Measurements from ENCODE around the gene IL17B. TPM values are rescaled to one million over a fixed set of nuclear protein-coding genes. Genes with fewer than 3 reads are reported as not detected.

The IL17B gene
- total and polyA plus RNA-seq, 11 donors: 0.33 to 0.42 (median 0.35) TPM; not detected in 8

DNA sequence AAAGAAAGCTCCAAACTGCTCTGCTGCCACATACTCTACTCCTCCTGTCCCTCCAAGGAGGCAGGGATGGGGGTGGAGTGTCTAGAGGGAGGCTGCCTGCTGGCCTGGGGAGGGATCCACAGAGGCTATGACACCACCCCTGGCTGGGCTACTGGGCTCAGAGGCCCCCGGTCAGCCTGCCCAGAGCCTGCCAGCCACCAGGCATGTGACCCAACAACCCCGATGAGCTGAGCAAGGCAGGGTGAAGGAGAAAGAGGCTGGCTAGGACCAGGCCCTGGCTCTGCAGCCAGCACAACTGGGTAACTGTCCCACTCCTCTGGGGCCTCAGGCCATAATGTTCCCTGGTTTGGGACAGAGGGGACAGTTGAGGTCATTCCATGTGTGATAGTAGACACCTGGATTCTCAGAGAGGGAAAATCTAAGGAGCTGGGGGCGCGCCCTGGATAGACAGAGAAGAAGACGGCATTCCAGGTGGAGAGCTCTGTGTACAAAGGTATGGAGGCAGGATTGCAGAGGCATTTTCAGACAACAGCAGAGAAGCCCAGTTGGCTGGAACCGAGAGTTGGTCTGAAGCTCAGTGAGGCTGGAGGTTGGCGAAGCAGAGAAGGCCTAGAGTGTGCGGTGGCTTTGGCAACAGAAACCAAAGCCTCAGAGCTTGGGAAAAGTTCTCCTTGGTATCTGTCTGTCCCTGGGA lies 33.8 kb upstream of the IL17B start:
- Histone ChIP-seq H3K4me1 (peaks cover 0 to 59% (median 36%) of the 10 kb centered on the region in 12 donors), H3K4me3 (peak overlapping the region in 10 of 12 donors; percentile 5 to 72 (median 52)), H3K36me3 (peaks cover 0 to 52% (median 0%) of the 10 kb centered on the region in 9 donors), H3K27ac (peak overlapping the region; percentile 29 to 97 (median 90)), H3K9me3 (no peaks in the 10 kb centered on the region), H3K27me3 (no peaks in the 10 kb centered on the region)
- ATAC-seq (peak; percentile 12 to 27 (median 22)), DNase-seq (peak in 2 of 5 donors; percentile 51 to 58)
- intact Hi-C loops (cut with DNase I): no loop called here
- WGBS, 4 donors: 67 to 80% (median 77%) methylated on average over 8 of the region's 8 CpGs
- TF ChIP-seq CTCF (IDR thresholded peaks at IDR 0.05) (no peak), POLR2A (IDR thresholded peaks at IDR 0.05) (no peak)

- Histone ChIP-seq H3K36me3 (peaks cover 0 to 52% (median 0%) of the 10 kb centered on the region in 9 donors), H3K27me3 (no peaks in the 10 kb centered on the region), H3K27ac (peak overlapping the region; percentile 2 to 97 (median 76)), H3K4me1 (peaks cover 0 to 57% (median 26%) of the 10 kb centered on the region in 12 donors), H3K4me3 (peak overlapping the region in 11 of 12 donors; percentile 2 to 72 (median 49)), H3K9me3 (no peaks in the 10 kb centered on the region)
- no peak for DNase-seq
- no peak for TF ChIP-seq POLR2A (IDR thresholded peaks at IDR 0.05)
- no peak for TF ChIP-seq CTCF (IDR thresholded peaks at IDR 0.05)
- 82 to 89% (median 83%) methylated on average over 9 of the region's 9 CpGs for WGBS, 4 donors
- no peak for ATAC-seq
- intact Hi-C loops (cut with DNase I): no loop called here
Measured at GRCh38 chr5:149411738-149412519, 32.8 kb upstream of the IL17B start.

DNA sequence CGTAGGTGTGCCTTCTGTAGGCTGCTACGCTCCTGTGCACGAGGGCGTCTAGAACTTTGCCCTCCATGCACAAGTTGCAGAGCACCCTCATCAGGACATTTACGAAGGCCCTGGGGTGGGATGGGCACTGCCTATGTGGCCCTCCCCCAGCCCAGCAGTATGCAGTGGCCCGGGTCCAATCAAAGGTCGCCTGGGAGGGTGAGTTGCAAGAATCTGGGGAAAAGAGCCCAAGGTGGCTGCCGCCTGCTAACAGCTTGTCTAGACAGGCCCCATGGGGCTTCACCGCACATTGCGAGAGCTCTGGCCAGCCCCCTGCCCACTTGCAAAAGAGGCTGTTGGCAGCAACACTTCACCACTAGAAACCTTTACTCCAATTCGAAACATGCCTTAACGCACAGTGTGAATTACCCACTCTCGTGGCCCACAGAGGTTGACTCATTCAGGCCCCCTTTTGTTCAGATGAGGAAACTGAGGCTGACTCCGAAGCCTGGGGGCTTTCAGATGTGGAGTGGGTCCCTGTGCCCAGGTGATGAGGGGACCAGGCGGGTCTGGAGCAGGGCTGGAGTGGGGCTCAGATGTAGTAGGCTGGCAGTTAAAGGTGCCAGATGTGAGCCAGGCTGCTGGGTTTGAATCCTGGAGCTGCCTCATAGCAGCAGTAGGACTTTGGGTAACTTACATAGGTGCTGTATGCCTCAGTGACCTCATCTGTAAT lies 31.8 kb upstream of the IL17B start:
- intact Hi-C loops (cut with DNase I): no loop called here
- H3K4me1 ChIP-seq: peaks cover 0 to 53% (median 20%) of the 10 kb centered on the region in 12 donors
- peak overlapping the region; percentile 14 to 72 (median 48) for H3K4me3 ChIP-seq
- no peaks in the 10 kb centered on the region for H3K9me3 ChIP-seq
- no peaks in the 10 kb centered on the region for H3K27me3 ChIP-seq
- H3K36me3 ChIP-seq: peaks cover 0 to 49% (median 0%) of the 10 kb centered on the region in 9 donors
- TF ChIP-seq CTCF (IDR thresholded peaks at IDR 0.05) (no peak), POLR2A (IDR thresholded peaks at IDR 0.05) (no peak)
- DNase-seq (no peak), ATAC-seq (no peak)
- peak overlapping the region in 10 of 12 donors; percentile 37 to 97 (median 42) for H3K27ac ChIP-seq
- 76 to 84% (median 82%) methylated on average over 15 of the region's 15 CpGs for WGBS, 4 donors

All from heart left ventricle (tissue), 16 donors.